NCI-H1694 treated with DMSO at 0.1 percent for 48 hours (cell line): Measurements from ENCODE around the gene NKD1.
A peak's percentile ranks its signal among the peaks of the same experiment; 100 is the strongest.

Source experiments
- DNase-seq: peaks from one replicate; lab custom pipeline; 2025; lab: John Stamatoyannopoulos, UW

The NKD1 gene

DNA sequence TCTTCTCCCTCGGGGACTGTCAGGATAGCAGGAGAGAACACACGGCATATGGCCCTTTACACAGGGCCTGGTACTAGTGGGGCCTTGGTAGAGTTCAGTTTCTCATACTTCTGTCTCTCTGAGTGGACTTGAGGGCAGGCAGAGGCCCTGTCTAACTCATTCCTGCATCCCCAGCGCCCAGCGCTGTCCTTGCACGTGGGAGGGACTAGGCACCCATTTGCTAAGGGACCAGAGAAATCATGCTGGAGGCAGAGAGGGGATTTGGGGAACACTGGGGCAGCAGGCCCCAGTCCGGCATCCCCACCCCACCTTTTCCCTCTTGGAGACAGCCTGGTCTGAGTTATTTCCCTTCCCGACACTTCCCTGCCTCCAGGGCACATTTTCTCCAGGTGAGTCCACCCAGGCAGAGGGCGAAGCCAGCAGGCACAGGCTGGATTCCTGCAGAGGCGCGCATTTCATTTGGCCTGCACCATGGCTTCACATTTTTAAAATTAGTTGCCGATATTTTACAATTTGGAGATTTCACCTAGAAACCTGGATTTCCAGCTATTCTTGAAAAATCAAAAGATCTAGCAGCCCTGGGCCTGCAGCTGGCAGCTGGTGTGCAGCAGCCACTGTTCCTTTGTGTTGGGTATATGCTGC lies 9.7 kb upstream of the NKD1 start:
- no peak for DNase-seq

DNA sequence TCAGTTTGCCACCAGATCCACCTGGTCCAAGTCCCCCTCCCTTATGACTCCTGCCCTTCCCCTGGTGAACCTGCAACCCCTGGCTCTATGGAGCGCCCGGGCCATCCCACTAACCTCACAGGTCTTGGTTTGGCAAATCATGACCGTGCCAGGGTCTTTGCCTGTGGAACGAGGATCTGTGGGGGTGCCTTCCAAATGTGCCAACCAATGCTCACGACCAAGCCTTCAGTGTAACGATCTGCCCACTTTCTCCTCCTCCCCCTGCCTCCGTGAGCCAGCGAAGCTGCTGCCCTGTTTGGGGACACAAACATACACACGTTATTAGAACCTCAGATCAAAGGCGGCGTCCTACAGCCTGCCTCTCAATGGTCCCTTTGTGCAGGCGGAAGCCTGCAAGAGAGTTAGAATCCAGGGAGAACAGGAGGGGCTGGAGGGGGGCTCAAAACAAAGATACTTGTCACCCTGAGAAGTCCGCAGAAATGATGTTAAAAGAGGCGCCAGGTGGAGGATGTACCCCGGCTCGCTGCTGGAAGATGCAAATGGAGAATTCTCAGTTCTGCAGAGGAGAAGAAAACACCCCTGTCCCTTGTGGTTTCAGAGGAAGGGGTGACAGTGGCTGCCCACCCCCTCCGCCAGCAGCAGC lies 9.0 kb upstream of the NKD1 start:
- no peak for DNase-seq

DNA sequence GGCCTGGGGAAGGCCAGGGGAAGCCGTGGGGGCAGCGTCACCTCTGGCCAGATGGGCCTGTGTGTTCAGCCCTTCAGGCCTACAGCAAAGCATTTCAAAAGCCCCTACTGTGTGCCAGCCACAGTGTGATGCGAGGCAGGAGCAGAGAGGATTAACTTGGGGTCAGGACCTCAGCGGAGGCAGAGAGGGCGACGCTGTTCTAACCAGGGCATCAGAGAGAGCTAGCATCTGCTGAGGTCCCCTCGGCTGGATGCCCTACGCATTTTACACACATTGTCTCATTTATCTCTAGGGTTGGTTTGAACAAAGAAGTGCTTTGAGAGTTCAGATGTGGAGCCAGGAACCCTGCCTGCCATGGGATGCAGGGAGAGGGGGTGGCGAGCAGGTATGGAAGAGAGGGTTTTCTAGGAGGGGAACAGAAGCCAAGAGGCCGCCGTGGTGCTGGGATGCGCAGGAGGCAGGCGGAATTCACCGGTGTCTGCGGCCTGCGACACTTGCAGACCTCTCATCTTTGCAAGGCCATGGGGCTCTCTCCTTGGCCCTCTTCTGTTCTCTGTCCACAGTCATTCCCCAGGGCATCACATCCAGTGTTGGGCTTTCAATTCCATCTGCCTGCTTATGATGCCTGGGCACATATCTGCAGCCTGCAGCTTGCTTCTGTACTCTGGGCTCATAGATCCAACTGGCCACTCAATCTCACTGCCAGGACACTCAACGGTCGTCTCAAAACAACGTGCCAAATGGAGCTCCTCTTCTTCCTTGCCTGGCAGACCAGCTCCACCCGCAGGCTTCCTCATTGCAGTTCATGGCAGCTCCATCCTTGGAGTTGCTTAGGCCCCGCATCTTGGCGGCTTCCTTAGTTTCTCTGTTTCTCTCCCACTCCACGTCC lies 8.1 kb upstream of the NKD1 start:
- DNase-seq, result no peak

- DNase-seq, result no peak
These were observed 7.5 kb upstream of the NKD1 start for GRCh38 chr16:50540711-50541007.

- no peak for DNase-seq
These were observed 5.5 kb upstream of the NKD1 start for GRCh38 chr16:50542703-50543102.

DNA sequence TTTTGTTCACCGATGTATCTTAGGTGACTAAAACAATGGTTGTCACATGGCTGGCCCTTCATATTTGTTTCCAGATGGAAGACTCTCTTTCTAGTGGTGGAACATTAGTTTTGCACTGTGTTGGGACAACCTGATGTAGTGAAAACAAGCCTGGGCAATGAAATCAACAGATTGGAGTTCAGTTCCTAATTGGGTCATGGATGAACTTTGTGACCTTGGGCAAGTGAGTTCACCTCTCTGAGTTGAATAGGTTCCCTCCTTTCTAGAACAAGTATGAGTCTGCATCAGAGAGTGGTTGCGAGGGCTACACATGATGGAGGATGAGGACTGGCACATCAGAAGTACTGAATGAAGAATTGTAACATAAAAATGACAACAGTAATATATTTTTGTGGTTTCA lies 2.1 kb upstream of the NKD1 start:
- no peak for DNase-seq

GRCh38 chr16:50547340-50548124 lies 664 bp upstream of the NKD1 start:
- DNase-seq, result peak; percentile 4

DNA sequence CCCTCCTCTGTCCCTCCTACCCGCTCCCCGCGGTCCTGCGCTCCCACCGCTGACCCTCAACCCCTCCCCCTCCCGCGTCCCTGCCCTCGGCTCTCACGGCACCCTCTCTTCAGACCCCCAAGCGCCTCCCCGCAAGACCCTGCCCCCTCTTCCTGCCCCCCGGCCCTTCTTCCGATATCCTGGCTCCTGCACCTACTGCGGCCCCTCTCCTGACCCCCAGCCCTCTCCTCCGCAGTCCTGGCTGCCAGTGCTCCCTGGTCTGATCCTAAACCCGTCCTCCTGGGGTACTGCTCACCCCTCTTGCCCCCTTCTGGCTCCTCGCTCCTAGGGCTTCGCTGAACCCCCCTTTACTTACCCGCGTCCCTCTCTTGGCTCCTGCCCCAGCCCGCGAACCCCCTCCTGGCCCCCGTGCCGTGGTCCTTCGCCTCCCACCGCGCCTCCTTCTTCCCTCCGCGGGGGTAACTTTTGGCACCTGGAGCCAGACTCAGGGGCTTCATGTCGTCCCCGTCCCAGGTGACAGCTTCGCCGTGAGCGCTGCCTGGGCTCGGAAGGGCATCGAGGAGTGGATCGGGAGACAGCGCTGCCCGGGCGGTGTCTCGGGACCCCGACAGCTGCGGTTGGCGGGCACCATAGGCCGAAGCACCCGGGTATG lies 839 bp downstream of the NKD1 start:
- DNase-seq, result no peak

GRCh38 chr16:50549561-50549915 lies 1.3 kb downstream of the NKD1 start:
- DNase-seq, result no peak

DNA sequence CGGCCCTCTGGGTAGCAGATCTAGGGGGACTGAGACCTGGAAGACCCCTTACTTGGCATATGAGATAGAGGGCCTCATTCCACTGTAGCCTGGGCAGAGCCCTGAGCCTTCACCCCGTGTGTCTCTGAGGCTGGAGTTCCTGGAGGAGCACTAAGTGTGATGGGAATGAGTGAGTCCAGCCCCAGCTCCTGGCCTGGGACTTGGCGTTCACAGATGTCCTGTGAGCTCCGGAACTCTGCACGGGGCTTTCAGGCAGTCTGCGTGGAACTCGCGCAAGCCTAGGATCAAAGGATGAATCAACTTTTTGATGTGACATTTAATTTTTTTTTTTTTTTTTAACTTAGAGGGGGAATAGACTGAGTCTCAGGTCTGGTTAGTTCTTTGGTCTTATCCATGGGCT lies 1.8 kb downstream of the NKD1 start:
- no peak for DNase-seq

GRCh38 chr16:50550866-50551641 lies 2.9 kb downstream of the NKD1 start:
- no peak for DNase-seq

GRCh38 chr16:50552476-50553101 lies 4.4 kb downstream of the NKD1 start:
- DNase-seq, result no peak

- DNase-seq, result peak; percentile 24
These were observed 5.0 kb downstream of the NKD1 start for GRCh38 chr16:50553182-50553710.

- DNase-seq, result no peak
These were observed 5.7 kb downstream of the NKD1 start for GRCh38 chr16:50553731-50554360.

DNA sequence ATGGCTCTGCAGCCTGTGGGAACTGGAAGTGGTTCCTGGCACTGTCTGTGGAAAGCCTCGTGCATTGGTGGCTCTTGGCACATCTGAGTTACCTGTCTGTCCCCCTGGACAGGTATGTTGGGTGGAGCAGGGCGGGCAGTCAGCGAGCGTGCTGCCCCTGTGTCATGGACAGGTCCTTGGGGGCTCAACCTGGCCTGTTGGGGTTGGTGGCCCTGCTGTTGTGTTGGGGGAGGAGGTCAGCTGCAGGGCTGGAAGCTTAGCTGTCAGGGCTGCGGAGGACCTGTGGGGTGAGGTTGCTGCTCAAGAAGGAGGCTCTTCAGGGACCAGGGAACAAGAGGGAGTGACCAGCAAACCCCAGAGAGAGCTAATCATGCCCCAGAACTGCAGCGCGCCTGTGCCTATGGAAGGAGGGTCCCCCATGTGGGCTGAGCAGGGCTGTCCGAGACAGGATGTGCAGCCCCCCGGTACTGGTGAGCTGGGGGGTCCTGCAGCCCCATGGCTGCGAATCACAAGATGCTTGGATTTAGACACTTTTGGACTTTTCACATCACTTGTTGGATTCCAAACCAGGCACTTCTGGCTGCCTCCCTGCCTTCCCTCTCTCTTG lies 7.2 kb downstream of the NKD1 start:
- DNase-seq, result no peak

- DNase-seq, result no peak
These were observed 7.9 kb downstream of the NKD1 start for GRCh38 chr16:50555952-50556673.

GRCh38 chr16:50557046-50557445 lies 8.8 kb downstream of the NKD1 start:
- no peak for DNase-seq

DNA sequence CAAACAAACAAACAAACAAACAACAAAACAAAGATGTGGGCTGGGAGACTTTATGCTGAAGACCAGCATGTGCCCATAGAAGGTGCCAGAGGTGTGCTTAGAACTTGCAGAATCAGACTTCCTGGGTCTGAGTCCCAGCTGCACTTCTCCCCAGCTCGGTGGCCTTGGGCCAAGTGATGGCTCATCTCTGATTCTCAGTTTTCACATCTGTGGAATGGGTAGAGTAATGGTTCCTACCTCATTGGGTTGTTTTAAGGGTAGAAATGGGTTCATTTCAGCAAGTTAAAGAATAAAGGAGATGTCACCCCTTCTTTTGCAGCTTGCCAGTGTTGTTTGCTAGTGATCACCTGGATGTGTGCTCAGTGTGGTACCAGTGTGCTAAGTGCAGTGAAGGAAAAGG lies 10.7 kb downstream of the NKD1 start:
- DNase-seq, result no peak

GRCh38 chr16:50559342-50559741 lies 11.1 kb downstream of the NKD1 start:
- DNase-seq, result no peak
